SJSA1 (cell line): ENCODE measurements around the gene CEACAM4. TPM values are rescaled to one million over a fixed set of nuclear protein-coding genes. Genes with fewer than 3 reads are reported as not detected.
"Not testable (repeated sequence)": the region's sequence is repeated elsewhere in the genome, so short reads cannot be mapped to it uniquely, and the experiment has no call there.

Experiments
- DNase-seq, 2 experiments: peaks; one replicate each; pipeline ENCODE4 v3.0.0-alpha.2; 2015 to 2020; ENCODE audit warnings: low spot score in 2 of 2, low read depth in 1 of 2
- H3K27ac ChIP-seq: fragments of 250-450 bp; sonication (Bioruptor Pico); 2 replicates; pipeline ENCODE4 v1.5.1; 2020; ENCODE audit warnings: mild to moderate bottlenecking, moderate library complexity
- H3K27me3 ChIP-seq: fragments of 250-450 bp; sonication (Bioruptor Pico); replicated peaks from 2 replicates; pipeline ENCODE4 v1.5.1; 2020; ENCODE audit warnings: mild to moderate bottlenecking, moderate library complexity
- H3K36me3 ChIP-seq: fragments of 250-450 bp; sonication (Bioruptor Pico); 2 replicates; pipeline ENCODE4 v1.5.1; 2020; ENCODE audit warnings: mild to moderate bottlenecking
- H3K4me1 ChIP-seq: fragments of 250-450 bp; sonication (Bioruptor Pico); replicated peaks from 2 replicates; pipeline ENCODE4 v1.6.1; 2021; ENCODE audit warnings: mild to moderate bottlenecking
- H3K4me3 ChIP-seq: fragments of 250-450 bp; sonication (Bioruptor Pico); 2 replicates; pipeline ENCODE4 v1.5.1; 2020; ENCODE audit warnings: mild to moderate bottlenecking
- H3K9me3 ChIP-seq: fragments of 250-450 bp; sonication (Bioruptor Pico); replicated peaks from 2 replicates; pipeline ENCODE4 v1.5.1; 2020; ENCODE audit warnings: mild to moderate bottlenecking
- total RNA-seq: library from RNA; depleted of rRNA; stranded (reverse); fragments of >200 nt; shearing (Covaris generic); gene quantifications from 2 replicates; pipeline ENCODE4 v1.2.3, GENCODE V29; 2014

CEACAM4 gene
- total RNA-seq, 1 experiment from 2014 or later: not detected

DNA sequence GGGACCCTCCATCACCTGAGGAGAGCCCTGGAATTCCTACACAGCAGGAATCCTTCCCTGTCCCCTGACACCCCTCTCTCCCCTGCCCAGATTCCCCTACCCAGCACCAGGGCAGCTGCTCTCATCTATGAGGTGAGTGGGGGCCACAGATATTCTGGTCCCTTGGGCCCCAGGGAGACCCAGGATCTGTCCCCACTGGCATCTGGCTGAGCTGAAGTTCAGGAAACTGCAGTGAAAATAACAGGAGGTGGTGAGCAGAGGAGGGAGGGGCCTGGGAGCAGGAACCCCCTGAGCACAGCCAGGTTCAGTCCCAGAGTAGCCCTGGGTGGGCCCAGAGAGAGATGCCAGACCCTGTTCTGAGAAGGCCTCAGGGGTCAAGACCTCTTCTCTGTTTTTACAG lies 40.8 kb downstream of the CEACAM4 start:
- no peak overlapping the region for H3K4me3 ChIP-seq
- no peaks in the 10 kb centered on the region for H3K36me3 ChIP-seq
- H3K27me3 ChIP-seq: no peaks in the 10 kb centered on the region
- peaks cover 9% of the 10 kb centered on the region for H3K9me3 ChIP-seq
- no peak overlapping the region for H3K27ac ChIP-seq
- no peak for DNase-seq
- H3K4me1 ChIP-seq: no peaks in the 10 kb centered on the region

- Histone ChIP-seq H3K4me1 (no peaks in the 10 kb centered on the region), H3K27ac (no peak overlapping the region), H3K36me3 (no peaks in the 10 kb centered on the region), H3K9me3 (peaks cover 9% of the 10 kb centered on the region), H3K4me3 (no peak overlapping the region), H3K27me3 (no peaks in the 10 kb centered on the region)
- no peak for DNase-seq
Observed at GRCh38 chr19:41584931-41585330, 41.9 kb downstream of the CEACAM4 start.

DNA sequence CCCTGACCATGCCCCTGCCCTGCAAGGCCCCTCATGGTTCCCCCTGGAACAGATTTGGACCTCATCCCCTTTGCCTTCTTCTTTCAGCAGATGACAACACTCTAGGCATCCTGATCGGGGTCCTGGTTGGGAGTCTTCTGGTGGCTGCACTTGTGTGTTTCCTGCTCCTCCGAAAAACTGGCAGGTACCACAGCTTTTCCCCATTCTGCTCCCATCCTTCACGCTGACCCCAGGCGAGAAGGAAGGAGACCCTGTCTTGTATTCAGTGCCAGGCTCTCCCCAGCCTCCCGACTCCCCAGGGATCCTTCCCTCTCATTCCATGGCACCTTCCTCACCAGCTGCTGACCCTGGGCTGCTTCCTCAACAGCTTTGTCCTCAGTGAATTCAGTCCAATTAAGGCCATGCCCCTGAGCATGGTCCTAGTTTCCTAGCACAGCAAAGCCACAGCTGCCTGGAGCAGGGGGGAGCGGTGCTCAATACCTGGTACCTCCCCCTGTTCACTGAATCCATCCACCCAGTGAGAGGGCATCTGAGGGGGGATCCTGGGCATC lies 42.5 kb downstream of the CEACAM4 start:
- no peak overlapping the region for H3K4me3 ChIP-seq
- no peak overlapping the region for H3K27ac ChIP-seq
- no peaks in the 10 kb centered on the region for H3K4me1 ChIP-seq
- H3K9me3 ChIP-seq: peaks cover 9% of the 10 kb centered on the region
- no peak for DNase-seq
- no peaks in the 10 kb centered on the region for H3K27me3 ChIP-seq
- no peaks in the 10 kb centered on the region for H3K36me3 ChIP-seq

GRCh38 chr19:41582577-41583182 lies 44.2 kb downstream of the CEACAM4 start:
- DNase-seq, H3K27ac ChIP-seq, H3K36me3 ChIP-seq, H3K27me3 ChIP-seq, H3K4me3 ChIP-seq, H3K9me3 ChIP-seq, H3K4me1 ChIP-seq: not testable (repeated sequence)

DNA sequence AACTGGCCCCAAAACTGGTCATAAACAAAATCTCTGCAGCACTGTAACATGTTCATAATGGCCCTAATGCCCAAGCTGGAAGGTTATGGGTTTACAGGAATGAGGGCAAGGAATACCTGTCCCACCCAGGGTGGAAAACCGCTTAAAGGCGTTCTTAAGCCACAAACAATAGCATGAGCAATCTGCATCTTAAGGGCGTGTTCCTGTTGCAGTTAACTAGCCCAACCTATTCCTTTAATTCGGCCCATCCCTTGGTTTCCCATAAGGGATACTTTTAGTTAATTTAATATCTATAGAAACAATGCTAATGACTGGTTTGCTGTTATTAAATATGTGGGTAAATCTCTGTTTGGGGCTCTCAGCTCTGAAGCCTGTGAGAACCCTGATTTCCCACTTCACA lies 45.8 kb downstream of the CEACAM4 start:
- not testable (repeated sequence) for H3K4me1 ChIP-seq, H3K27ac ChIP-seq, H3K4me3 ChIP-seq, H3K9me3 ChIP-seq, H3K27me3 ChIP-seq, H3K36me3 ChIP-seq, DNase-seq

DNA sequence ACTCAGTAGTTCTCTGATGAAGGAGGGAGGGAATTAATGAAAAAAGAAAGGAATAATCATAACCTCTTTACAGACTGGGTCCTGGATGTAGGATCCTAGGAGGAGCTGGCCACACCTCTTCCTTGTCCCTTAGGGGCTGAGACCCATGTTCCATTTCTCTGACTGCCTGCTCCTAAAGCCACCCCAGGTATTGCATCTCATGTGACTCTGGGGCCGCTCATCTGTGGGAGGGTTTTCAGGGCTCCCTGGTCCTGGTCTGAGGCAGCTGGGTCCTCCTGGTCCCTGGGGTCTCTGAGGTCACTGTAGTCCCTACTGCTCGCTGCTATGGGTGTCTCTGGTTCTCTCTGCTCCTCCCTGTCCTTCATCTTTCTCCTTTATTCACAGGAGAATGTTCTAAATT lies 48.0 kb downstream of the CEACAM4 start:
- Histone ChIP-seq H3K9me3 (peaks cover 9% of the 10 kb centered on the region), H3K27ac (no peak overlapping the region), H3K27me3 (peaks cover 6% of the 10 kb centered on the region), H3K4me3 (no peak overlapping the region), H3K4me1 (no peaks in the 10 kb centered on the region), H3K36me3 (no peaks in the 10 kb centered on the region)
- no peak for DNase-seq

- Histone ChIP-seq H3K4me3 (no peak overlapping the region), H3K27me3 (peaks cover 6% of the 10 kb centered on the region), H3K27ac (no peak overlapping the region), H3K9me3 (peaks cover 2% of the 10 kb centered on the region), H3K36me3 (no peaks in the 10 kb centered on the region), H3K4me1 (no peaks in the 10 kb centered on the region)
- DNase-seq: no peak
Observed at GRCh38 chr19:41577833-41578232, 49.0 kb downstream of the CEACAM4 start.

DNA sequence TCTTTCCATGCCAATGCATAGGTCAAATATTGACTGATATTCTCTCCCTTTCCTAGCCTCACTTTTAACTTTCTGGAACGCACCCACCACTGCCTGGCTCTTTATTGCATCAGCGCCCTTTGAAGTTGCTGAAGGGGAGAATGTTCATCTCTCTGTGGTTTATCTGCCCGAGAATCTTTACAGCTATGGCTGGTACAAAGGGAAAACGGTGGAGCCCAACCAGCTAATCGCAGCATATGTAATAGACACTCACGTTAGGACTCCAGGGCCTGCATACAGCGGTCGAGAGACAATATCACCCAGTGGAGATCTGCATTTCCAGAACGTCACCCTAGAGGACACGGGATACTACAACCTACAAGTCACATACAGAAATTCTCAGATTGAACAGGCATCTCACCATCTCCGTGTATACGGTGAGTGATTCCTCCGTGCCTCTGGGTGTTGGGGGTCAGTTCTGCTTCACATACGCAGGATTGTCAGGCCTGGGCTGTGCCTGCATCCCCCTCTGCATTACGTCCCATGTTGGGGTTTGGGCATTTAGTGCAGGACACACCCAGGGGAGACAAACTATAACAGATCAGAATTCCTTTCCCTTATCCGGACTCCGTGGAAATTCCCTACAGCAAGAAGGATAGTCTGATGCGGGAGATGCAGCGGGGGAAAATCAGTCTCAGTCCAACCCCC lies 49.6 kb downstream of the CEACAM4 start:
- no peaks in the 10 kb centered on the region for H3K4me1 ChIP-seq
- peaks cover 6% of the 10 kb centered on the region for H3K27me3 ChIP-seq
- H3K36me3 ChIP-seq: no peaks in the 10 kb centered on the region
- no peak overlapping the region for H3K4me3 ChIP-seq
- no peak for DNase-seq
- H3K27ac ChIP-seq: no peak overlapping the region
- peaks cover 1% of the 10 kb centered on the region for H3K9me3 ChIP-seq

GRCh38 chr19:41575998-41576397 lies 50.9 kb downstream of the CEACAM4 start, which contains the start of gene CEACAM21:
Gene CEACAM21 (plus strand): TSS chr19:41576166. CDS start chr19:41576275, 109 bp downstream.
- Histone ChIP-seq H3K27me3 (peaks cover 6% of the 10 kb centered on the region), H3K4me3 (no peak within 1 kb of the TSS), H3K36me3 (no peaks in the 10 kb centered on the region), H3K27ac (no peak within 1 kb of the TSS), H3K9me3 (no peaks in the 10 kb centered on the region; the same call in 1 of the 2 replicates), H3K4me1 (no peaks in the 10 kb centered on the region)
- DNase-seq: no peak

- peaks cover 26% of the 10 kb centered on the region for H3K27me3 ChIP-seq
- no peak overlapping the region for H3K4me3 ChIP-seq
- no peak overlapping the region for H3K27ac ChIP-seq
- no peaks in the 10 kb centered on the region for H3K9me3 ChIP-seq
- DNase-seq: peak; percentile 44 to 72
- no peaks in the 10 kb centered on the region for H3K4me1 ChIP-seq
- H3K36me3 ChIP-seq: no peaks in the 10 kb centered on the region
Observed at GRCh38 chr19:41570639-41571112, 56.2 kb downstream of the CEACAM4 start.

DNA sequence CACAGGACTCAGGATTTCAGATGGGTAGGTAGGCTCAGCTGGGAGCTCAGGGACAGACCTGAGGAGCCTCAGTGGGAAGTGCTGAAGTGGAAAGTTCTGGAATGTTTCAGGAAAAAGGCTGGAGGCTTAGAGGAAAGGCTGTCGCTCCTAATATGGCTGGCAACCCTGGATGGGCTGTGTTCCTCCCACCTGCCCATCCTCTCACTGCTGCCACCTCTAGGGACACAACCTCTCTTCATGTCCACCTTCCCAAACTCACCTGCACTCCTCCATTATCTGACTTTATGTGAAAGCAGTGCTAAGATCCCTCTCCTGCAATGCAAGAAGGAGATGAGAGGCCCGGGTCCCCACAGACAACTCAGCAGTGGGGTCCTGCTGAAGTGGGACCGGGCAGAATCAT lies 56.7 kb downstream of the CEACAM4 start:
- no peak for DNase-seq
- H3K27me3 ChIP-seq: peaks cover 31% of the 10 kb centered on the region
- H3K9me3 ChIP-seq: no peaks in the 10 kb centered on the region
- no peak overlapping the region for H3K4me3 ChIP-seq
- H3K4me1 ChIP-seq: no peaks in the 10 kb centered on the region
- no peaks in the 10 kb centered on the region for H3K36me3 ChIP-seq
- no peak overlapping the region for H3K27ac ChIP-seq

DNA sequence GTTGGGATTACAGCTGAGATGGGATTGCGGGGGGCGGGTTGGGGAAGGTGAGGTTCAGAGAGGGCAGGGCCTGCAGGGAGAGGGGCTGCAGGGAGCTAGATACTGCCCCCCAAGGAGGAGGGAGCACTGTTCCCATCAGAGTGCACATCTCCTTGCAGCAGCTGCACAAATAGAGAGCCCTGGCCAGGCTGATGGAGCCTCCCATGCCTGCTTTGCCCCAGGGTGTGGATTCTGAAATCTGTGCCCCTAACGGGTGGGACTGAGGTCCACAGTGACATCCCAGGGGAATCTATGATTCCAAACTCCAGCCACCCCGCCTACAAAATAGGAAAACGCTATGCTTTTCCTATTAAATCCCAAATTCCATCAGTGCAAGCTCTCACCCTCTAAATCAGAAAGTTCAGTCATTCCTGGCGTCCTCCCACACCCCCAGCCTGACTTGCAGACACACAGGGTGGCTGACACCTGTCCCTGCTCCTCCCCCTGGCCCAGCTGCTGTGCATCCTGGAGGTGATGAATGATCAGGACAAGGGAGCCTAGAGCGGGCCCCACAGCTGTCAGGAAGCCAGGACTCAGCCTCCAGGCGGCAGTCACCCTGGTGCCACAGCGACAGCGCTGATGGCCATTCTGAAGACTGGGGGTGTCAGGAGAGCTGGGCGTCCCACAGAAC lies 57.3 kb downstream of the CEACAM4 start:
- no peak overlapping the region for H3K4me3 ChIP-seq
- H3K9me3 ChIP-seq: no peaks in the 10 kb centered on the region
- no peak overlapping the region for H3K27ac ChIP-seq
- H3K4me1 ChIP-seq: no peaks in the 10 kb centered on the region
- no peak for DNase-seq
- peaks cover 32% of the 10 kb centered on the region for H3K27me3 ChIP-seq
- no peaks in the 10 kb centered on the region for H3K36me3 ChIP-seq
